ENCODE measurements around the gene SLC6A1. TPM values are rescaled to one million over a fixed set of nuclear protein-coding genes. Genes with fewer than 3 reads are reported as not detected.

The SLC6A1 gene
- total RNA-seq, 1 experiment from 2014 or later = not detected

- DNase-seq (ENCODE audit: low spot score) = no peak
- H3K9me3 ChIP-seq (ENCODE audit: low read depth, low read length, poor library complexity, severe bottlenecking) = no peaks in the 10 kb centered on the region
- H3K36me3 ChIP-seq (ENCODE audit: insufficient read depth, low read length, poor library complexity, severe bottlenecking) = no peaks in the 10 kb centered on the region
- no TSS peak for BruUV-seq (replicated peaks)
- intact Hi-C loops (cut with micrococcal nuclease; ENCODE audit: unreplicated experiment) = no loop called here
- ChIA-PET POLR2A (ENCODE audit: low non-redundant PET) (no interaction called here), CTCF (no interaction called here)
- no peaks in the 10 kb centered on the region for H3K4me1 ChIP-seq (ENCODE audit: insufficient read depth, low read length, poor library complexity, severe bottlenecking)
- H3K27me3 ChIP-seq (replicated peaks; ENCODE audit: insufficient read depth, low read depth, low read length, poor library complexity) = peaks cover 9% of the 10 kb centered on the region
- no peak overlapping the region for H3K4me3 ChIP-seq (ENCODE audit: low read depth, low read length, poor library complexity, severe bottlenecking)
- TF ChIP-seq EZH2 (IDR thresholded peaks at IDR 0.05; ENCODE audit: borderline replicate concordance, low read depth, low read length, poor library complexity, severe bottlenecking) = no peak
- no peak for TF ChIP-seq CTCF (conservative IDR thresholded peaks at IDR 0.05; ENCODE audit: low read depth, low read length)
- no peak overlapping the region for H3K27ac ChIP-seq (ENCODE audit: low read depth, low read length, poor library complexity, severe bottlenecking)
Observed at GRCh38 chr3:11015369-11015768, 22.8 kb downstream of the SLC6A1 start.

GRCh38 chr3:11016727-11017126 is 24.2 kb downstream of the SLC6A1 start:
- H3K27ac ChIP-seq (ENCODE audit: low read depth, low read length, poor library complexity, severe bottlenecking) = no peak overlapping the region
- no peak for DNase-seq (ENCODE audit: low spot score)
- H3K9me3 ChIP-seq (ENCODE audit: low read depth, low read length, poor library complexity, severe bottlenecking) = no peaks in the 10 kb centered on the region
- peaks cover 13% of the 10 kb centered on the region for H3K27me3 ChIP-seq (replicated peaks; ENCODE audit: insufficient read depth, low read depth, low read length, poor library complexity)
- intact Hi-C loops (cut with micrococcal nuclease; ENCODE audit: unreplicated experiment) = no loop called here
- H3K4me1 ChIP-seq (ENCODE audit: insufficient read depth, low read length, poor library complexity, severe bottlenecking) = no peaks in the 10 kb centered on the region
- CTCF ChIA-PET = no interaction called here
- H3K4me3 ChIP-seq (ENCODE audit: low read depth, low read length, poor library complexity, severe bottlenecking) = no peak overlapping the region
- TF ChIP-seq CTCF (conservative IDR thresholded peaks at IDR 0.05; ENCODE audit: low read depth, low read length) (no peak), EZH2 (IDR thresholded peaks at IDR 0.05; ENCODE audit: borderline replicate concordance, low read depth, low read length, poor library complexity, severe bottlenecking) (no peak)
- no TSS peak for BruUV-seq (replicated peaks)
- POLR2A ChIA-PET (ENCODE audit: low non-redundant PET) = no interaction called here
- H3K36me3 ChIP-seq (ENCODE audit: insufficient read depth, low read length, poor library complexity, severe bottlenecking) = no peaks in the 10 kb centered on the region

GRCh38 chr3:11019116-11019819 is 26.7 kb downstream of the SLC6A1 start:
- Histone ChIP-seq H3K27me3 (replicated peaks; ENCODE audit: insufficient read depth, low read depth, low read length, poor library complexity) (peaks cover 8% of the 10 kb centered on the region), H3K4me1 (ENCODE audit: insufficient read depth, low read length, poor library complexity, severe bottlenecking) (no peaks in the 10 kb centered on the region), H3K4me3 (ENCODE audit: low read depth, low read length, poor library complexity, severe bottlenecking) (no peak overlapping the region), H3K36me3 (ENCODE audit: insufficient read depth, low read length, poor library complexity, severe bottlenecking) (no peaks in the 10 kb centered on the region), H3K27ac (ENCODE audit: low read depth, low read length, poor library complexity, severe bottlenecking) (no peak overlapping the region), H3K9me3 (ENCODE audit: low read depth, low read length, poor library complexity, severe bottlenecking) (no peaks in the 10 kb centered on the region)
- DNase-seq (ENCODE audit: low spot score) = no peak
- BruUV-seq (replicated peaks) = no TSS peak
- ChIA-PET POLR2A (ENCODE audit: low non-redundant PET) (no interaction called here), CTCF (no interaction called here)
- intact Hi-C loops (cut with micrococcal nuclease; ENCODE audit: unreplicated experiment) = no loop called here
- TF ChIP-seq EZH2 (IDR thresholded peaks at IDR 0.05; ENCODE audit: borderline replicate concordance, low read depth, low read length, poor library complexity, severe bottlenecking) (no peak), CTCF (conservative IDR thresholded peaks at IDR 0.05; ENCODE audit: low read depth, low read length) (no peak)
